ACC112 (cell line): ENCODE results near the gene FGGY.

Experiments used
- H2AFZ ChIP-seq: fragments of 200-600 bp; sonication (generic); one replicate; pipeline ENCODE4 v1.6.0; 2017; ENCODE audit warnings: antibody characterized with exemption, low read length; ENCODE audit not compliant: unreplicated experiment
- H3K27ac ChIP-seq: fragments of 200-600 bp; sonication (generic); 2 replicates; pipeline ENCODE4 v1.5.1; 2014; ENCODE audit warnings: low read depth, mild to moderate bottlenecking, antibody characterized with exemption, low read length, moderate library complexity
- H3K27me3 ChIP-seq: fragments of 200-600 bp; sonication (generic); 2 replicates; pipeline ENCODE4 v1.6.1; 2014; ENCODE audit warnings: mild to moderate bottlenecking, antibody characterized with exemption, low read length, moderate library complexity, mixed read lengths; ENCODE audit not compliant: insufficient read depth
- H3K36me3 ChIP-seq: fragments of 200-600 bp; sonication (generic); 2 replicates; pipeline ENCODE4 v1.6.1; 2016; ENCODE audit warnings: mild to moderate bottlenecking, antibody characterized with exemption, low read length, moderate library complexity, mixed read lengths; ENCODE audit not compliant: insufficient read depth
- H3K4me1 ChIP-seq: fragments of 200-600 bp; sonication (generic); one replicate; pipeline ENCODE4 v1.6.1; 2016; ENCODE audit warnings: low read length, mixed read lengths; ENCODE audit not compliant: insufficient read depth, unreplicated experiment, control insufficient read depth
- H3K4me3 ChIP-seq: fragments of 200-600 bp; sonication (generic); 2 replicates; pipeline ENCODE4 v1.5.1; 2014; ENCODE audit warnings: mild to moderate bottlenecking, low read depth, low read length
- H3K79me2 ChIP-seq: fragments of 200-600 bp; sonication (generic); one replicate; pipeline ENCODE4 v1.6.0; 2016; ENCODE audit warnings: low read length; ENCODE audit not compliant: control insufficient read depth, unreplicated experiment, insufficient read depth

The FGGY gene

GRCh38 chr1:59765011-59765730 lies 468.3 kb downstream of the FGGY start:
- Histone ChIP-seq H3K27me3 (no peaks in the 10 kb centered on the region), H3K36me3 (no peaks in the 10 kb centered on the region), H3K4me3 (no peak overlapping the region), H3K4me1 (no peaks in the 10 kb centered on the region), H2AFZ (no peak overlapping the region), H3K79me2 (no peaks in the 10 kb centered on the region), H3K27ac (no peak overlapping the region)

GRCh38 chr1:59766227-59766855 lies 469.4 kb downstream of the FGGY start:
- no peaks in the 10 kb centered on the region for H3K4me1 ChIP-seq
- no peaks in the 10 kb centered on the region for H3K36me3 ChIP-seq
- H3K79me2 ChIP-seq: no peaks in the 10 kb centered on the region
- no peaks in the 10 kb centered on the region for H3K27me3 ChIP-seq
- no peak overlapping the region for H2AFZ ChIP-seq
- no peak overlapping the region for H3K27ac ChIP-seq
- no peak overlapping the region for H3K4me3 ChIP-seq

- H3K4me1 ChIP-seq: no peaks in the 10 kb centered on the region
Observed at GRCh38 chr1:59767119-59767518, 470.2 kb downstream of the FGGY start.

GRCh38 chr1:59768792-59769735 lies 472.2 kb downstream of the FGGY start:
- no peaks in the 10 kb centered on the region for H3K36me3 ChIP-seq
- H3K27ac ChIP-seq: no peak overlapping the region
- H2AFZ ChIP-seq: no peak overlapping the region
- no peaks in the 10 kb centered on the region for H3K27me3 ChIP-seq
- no peaks in the 10 kb centered on the region for H3K4me1 ChIP-seq
- H3K4me3 ChIP-seq: no peak overlapping the region
- H3K79me2 ChIP-seq: no peaks in the 10 kb centered on the region

More at GRCh38 chr1:59767119-59767518, 470.2 kb downstream of the FGGY start:
- no peak overlapping the region for H3K4me3 ChIP-seq
- no peaks in the 10 kb centered on the region for H3K36me3 ChIP-seq
- no peak overlapping the region for H3K27ac ChIP-seq
- no peaks in the 10 kb centered on the region for H3K27me3 ChIP-seq
- H3K79me2 ChIP-seq: no peaks in the 10 kb centered on the region
- H2AFZ ChIP-seq: no peak overlapping the region

GRCh38 chr1:59769736-59770095 lies 472.8 kb downstream of the FGGY start:
- Histone ChIP-seq H2AFZ (no peak overlapping the region), H3K4me3 (no peak overlapping the region), H3K27ac (no peak overlapping the region), H3K79me2 (no peaks in the 10 kb centered on the region), H3K27me3 (no peaks in the 10 kb centered on the region), H3K36me3 (no peaks in the 10 kb centered on the region), H3K4me1 (no peaks in the 10 kb centered on the region)

GRCh38 chr1:59771361-59771760 lies 474.5 kb downstream of the FGGY start:
- Histone ChIP-seq H3K27me3 (no peaks in the 10 kb centered on the region), H3K4me3 (no peak overlapping the region), H2AFZ (no peak overlapping the region), H3K79me2 (no peaks in the 10 kb centered on the region), H3K4me1 (no peaks in the 10 kb centered on the region), H3K36me3 (no peaks in the 10 kb centered on the region), H3K27ac (no peak overlapping the region)

- no peak overlapping the region for H3K27ac ChIP-seq
- H3K79me2 ChIP-seq: no peaks in the 10 kb centered on the region
- no peak overlapping the region for H2AFZ ChIP-seq
- no peaks in the 10 kb centered on the region for H3K27me3 ChIP-seq
- no peaks in the 10 kb centered on the region for H3K36me3 ChIP-seq
- H3K4me3 ChIP-seq: no peak overlapping the region
- peaks cover 7% of the 10 kb centered on the region for H3K4me1 ChIP-seq
Observed at GRCh38 chr1:59775480-59775879, 478.6 kb downstream of the FGGY start.

- Histone ChIP-seq H3K4me1 (peaks cover 7% of the 10 kb centered on the region), H2AFZ (no peak overlapping the region), H3K27me3 (no peaks in the 10 kb centered on the region), H3K4me3 (no peak overlapping the region), H3K36me3 (no peaks in the 10 kb centered on the region), H3K79me2 (no peaks in the 10 kb centered on the region), H3K27ac (no peak overlapping the region)
Observed at GRCh38 chr1:59776960-59777852, 480.3 kb downstream of the FGGY start.

GRCh38 chr1:59779949-59780348 lies 483.1 kb downstream of the FGGY start:
- H3K4me1 ChIP-seq: peaks cover 7% of the 10 kb centered on the region

GRCh38 chr1:59788825-59789224 lies 491.9 kb downstream of the FGGY start:
- Histone ChIP-seq H3K27ac (no peak overlapping the region), H3K36me3 (no peaks in the 10 kb centered on the region), H3K4me1 (no peaks in the 10 kb centered on the region), H3K79me2 (no peaks in the 10 kb centered on the region), H2AFZ (no peak overlapping the region), H3K27me3 (peaks cover 6% of the 10 kb centered on the region; the same call in 1 of the 2 replicates), H3K4me3 (no peak overlapping the region)

More at GRCh38 chr1:59779949-59780348, 483.1 kb downstream of the FGGY start:
- Histone ChIP-seq H3K27ac (no peak overlapping the region), H2AFZ (no peak overlapping the region), H3K36me3 (no peaks in the 10 kb centered on the region), H3K27me3 (no peaks in the 10 kb centered on the region), H3K79me2 (no peaks in the 10 kb centered on the region), H3K4me3 (no peak overlapping the region)
